Astrocyte (in vitro differentiated cells and primary cell): Measurements from ENCODE around the gene ITPKB. TPM values are rescaled to one million over a fixed set of nuclear protein-coding genes. Genes with fewer than 3 reads are reported as not detected.
"Not testable (repeated sequence)": the region's sequence is repeated elsewhere in the genome, so short reads cannot be mapped to it uniquely, and the experiment has no call there.

Experiments
- DNase-seq: peaks from one replicate; pipeline ENCODE4 v3.0.0-alpha.2; 2010; ENCODE audit warnings: low read depth
- FAIRE-seq: peaks from 2 replicates; lab custom pipeline; 2011; peaks lifted over from hg19 to GRCh38; lab: Jason Lieb, UNC
- H2AFZ ChIP-seq: 2 replicates; pipeline ENCODE4 v1.6.0; 2012; ENCODE audit warnings: low read depth, low read length, inconsistent platforms
- H3K27ac ChIP-seq: 2 replicates; pipeline ENCODE4 v1.5.1; 2011; ENCODE audit warnings: low read depth, low read length, inconsistent platforms
- H3K27me3 ChIP-seq: 2 replicates; pipeline ENCODE4 v1.6.0; 2011; ENCODE audit warnings: low read length, inconsistent platforms; ENCODE audit not compliant: insufficient read depth
- H3K36me3 ChIP-seq: 2 replicates; pipeline ENCODE4 v1.5.1; 2011; ENCODE audit warnings: low read length, inconsistent platforms; ENCODE audit not compliant: insufficient read depth
- H3K4me1 ChIP-seq: 2 replicates; pipeline ENCODE4 v1.5.1; 2011; ENCODE audit warnings: low read length, inconsistent platforms; ENCODE audit not compliant: insufficient read depth
- H3K4me2 ChIP-seq: 2 replicates; pipeline ENCODE4 v1.6.0; 2012; ENCODE audit warnings: low read length, inconsistent platforms
- H3K4me3 ChIP-seq: 2 replicates; pipeline ENCODE4 v1.5.1; 2011; ENCODE audit warnings: low read depth, mild to moderate bottlenecking, low read length, inconsistent platforms; ENCODE audit not compliant: insufficient read depth
- H3K79me2 ChIP-seq: 2 replicates; pipeline ENCODE4 v1.6.0; 2012; ENCODE audit warnings: mild to moderate bottlenecking, low read length, inconsistent platforms; ENCODE audit not compliant: insufficient read depth
- H3K9ac ChIP-seq: 2 replicates; pipeline ENCODE4 v1.6.0; 2012; ENCODE audit warnings: mild to moderate bottlenecking, low read length, inconsistent platforms
- H3K9me3 ChIP-seq: 2 replicates; pipeline ENCODE4 v1.5.1; 2012; ENCODE audit warnings: low read depth, mild to moderate bottlenecking, low read length, inconsistent platforms; ENCODE audit not compliant: insufficient read depth
- H4K20me1 ChIP-seq: 2 replicates; pipeline ENCODE4 v1.6.0; 2012; ENCODE audit warnings: low read length, inconsistent platforms; ENCODE audit not compliant: insufficient read depth
- H3K27ac Mint-ChIP-seq: one replicate; pipeline ENCODE4 v1.8.0; 2021; ENCODE audit warnings: mild to moderate bottlenecking, mixed read lengths; ENCODE audit not compliant: unreplicated experiment
- H3K27me3 Mint-ChIP-seq: one replicate; pipeline ENCODE4 v1.8.0; 2021; ENCODE audit warnings: low read depth, mixed read lengths; ENCODE audit not compliant: unreplicated experiment
- H3K36me3 Mint-ChIP-seq: one replicate; pipeline ENCODE4 v1.8.0; 2021; ENCODE audit warnings: low read depth, mixed read lengths; ENCODE audit not compliant: unreplicated experiment
- H3K4me1 Mint-ChIP-seq: one replicate; pipeline ENCODE4 v1.8.0; 2021; ENCODE audit warnings: low read depth, mixed read lengths; ENCODE audit not compliant: unreplicated experiment
- H3K4me3 Mint-ChIP-seq: one replicate; pipeline ENCODE4 v1.8.0; 2021; ENCODE audit warnings: mild to moderate bottlenecking, moderate library complexity, mixed read lengths; ENCODE audit not compliant: unreplicated experiment
- H3K9me3 Mint-ChIP-seq: one replicate; pipeline ENCODE4 v1.8.0; 2021; ENCODE audit warnings: mild to moderate bottlenecking, mixed read lengths; ENCODE audit not compliant: unreplicated experiment
- EZH2 ChIP-seq: IDR thresholded peaks from 2 replicates; pipeline ENCODE4 v1.6.1; 2012; ENCODE audit warnings: mild to moderate bottlenecking, low read length, inconsistent platforms; ENCODE audit not compliant: insufficient read depth
- total RNA-seq: library from RNA; stranded (reverse); gene quantifications from 2 replicates; pipeline ENCODE4 v1.2.1, GENCODE V29; 2021
- TF ChIP-seq, protein P1 (sequence below): IDR thresholded peaks from 2 replicates; pipeline ENCODE4 v1.5.1; 2011; ENCODE audit warnings: low read depth, mild to moderate bottlenecking, inconsistent platforms, low read length, moderate library complexity; ENCODE audit not compliant: insufficient read depth

The ITPKB gene
- total RNA-seq, 1 donor from 2014 or later, result 10.5 TPM

DNA sequence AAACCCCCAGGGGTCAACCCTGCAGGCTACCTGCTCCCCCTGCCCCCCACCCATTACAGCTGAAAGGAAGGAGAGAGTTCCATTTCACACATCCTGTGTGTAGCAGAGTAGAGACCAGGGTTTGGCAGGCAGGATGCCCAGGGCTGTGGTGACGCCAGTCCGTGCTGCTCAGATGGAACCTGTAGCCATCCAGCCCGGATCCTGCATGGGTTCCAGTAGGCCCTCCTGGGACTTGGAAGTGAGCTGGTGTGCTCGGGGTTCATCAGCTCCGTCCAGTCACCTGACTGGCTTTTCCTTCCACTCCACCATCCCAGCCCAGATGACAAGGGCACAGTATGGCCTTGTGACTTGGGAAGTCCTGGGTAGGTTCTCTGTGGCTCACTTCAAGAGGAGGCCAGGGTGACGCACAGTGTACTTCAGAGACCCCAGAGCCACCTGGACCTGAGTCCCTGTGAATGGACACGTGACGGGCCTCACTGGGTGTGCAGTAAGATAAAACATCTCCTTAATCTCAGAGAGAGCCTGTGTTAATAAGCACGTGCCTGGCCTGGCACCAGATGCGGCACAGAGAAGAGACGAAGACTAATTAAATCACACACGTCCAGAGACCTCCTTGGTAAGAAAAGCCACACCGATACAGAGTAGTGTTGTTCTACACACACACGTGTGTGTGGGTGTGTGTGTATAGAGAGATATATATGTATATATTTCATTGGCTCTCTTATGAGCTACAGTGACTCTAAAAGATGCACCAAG, 16.0 kb downstream of the ITPKB start:
- no peak overlapping the region for H3K4me3 Mint-ChIP-seq
- no peaks in the 10 kb centered on the region for H3K27me3 ChIP-seq
- H3K79me2 ChIP-seq, result peaks cover 8% of the 10 kb centered on the region
- H4K20me1 ChIP-seq, result peaks cover 29% of the 10 kb centered on the region
- no peaks in the 10 kb centered on the region for H3K36me3 ChIP-seq
- no peak overlapping the region for H2AFZ ChIP-seq
- no peak for FAIRE-seq
- no peaks in the 10 kb centered on the region for H3K27me3 Mint-ChIP-seq
- H3K9ac ChIP-seq, result no peak overlapping the region
- peak overlapping the region; percentile 64 for H3K4me2 ChIP-seq
- H3K27ac Mint-ChIP-seq, result no peak overlapping the region
- H3K9me3 ChIP-seq, result no peaks in the 10 kb centered on the region
- peaks cover 24% of the 10 kb centered on the region for H3K4me1 Mint-ChIP-seq
- no peak overlapping the region for H3K4me3 ChIP-seq
- H3K36me3 Mint-ChIP-seq, result peaks cover 3% of the 10 kb centered on the region
- H3K27ac ChIP-seq, result no peak overlapping the region
- TF ChIP-seq, protein P1, sequence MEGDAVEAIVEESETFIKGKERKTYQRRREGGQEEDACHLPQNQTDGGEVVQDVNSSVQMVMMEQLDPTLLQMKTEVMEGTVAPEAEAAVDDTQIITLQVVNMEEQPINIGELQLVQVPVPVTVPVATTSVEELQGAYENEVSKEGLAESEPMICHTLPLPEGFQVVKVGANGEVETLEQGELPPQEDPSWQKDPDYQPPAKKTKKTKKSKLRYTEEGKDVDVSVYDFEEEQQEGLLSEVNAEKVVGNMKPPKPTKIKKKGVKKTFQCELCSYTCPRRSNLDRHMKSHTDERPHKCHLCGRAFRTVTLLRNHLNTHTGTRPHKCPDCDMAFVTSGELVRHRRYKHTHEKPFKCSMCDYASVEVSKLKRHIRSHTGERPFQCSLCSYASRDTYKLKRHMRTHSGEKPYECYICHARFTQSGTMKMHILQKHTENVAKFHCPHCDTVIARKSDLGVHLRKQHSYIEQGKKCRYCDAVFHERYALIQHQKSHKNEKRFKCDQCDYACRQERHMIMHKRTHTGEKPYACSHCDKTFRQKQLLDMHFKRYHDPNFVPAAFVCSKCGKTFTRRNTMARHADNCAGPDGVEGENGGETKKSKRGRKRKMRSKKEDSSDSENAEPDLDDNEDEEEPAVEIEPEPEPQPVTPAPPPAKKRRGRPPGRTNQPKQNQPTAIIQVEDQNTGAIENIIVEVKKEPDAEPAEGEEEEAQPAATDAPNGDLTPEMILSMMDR, result no peak
- no peak for TF ChIP-seq EZH2
- DNase-seq, result no peak
- H3K4me1 ChIP-seq, result peaks cover 4% of the 10 kb centered on the region
- no peaks in the 10 kb centered on the region for H3K9me3 Mint-ChIP-seq

GRCh38 chr1:226722240-226722900, 16.7 kb downstream of the ITPKB start:
- Histone ChIP-seq H2AFZ (no peak overlapping the region), H3K4me1 (peaks cover 7% of the 10 kb centered on the region), H3K79me2 (peaks cover 6% of the 10 kb centered on the region), H3K4me3 (no peak overlapping the region), H3K27me3 (no peaks in the 10 kb centered on the region), H3K9me3 (no peaks in the 10 kb centered on the region), H3K9ac (no peak overlapping the region), H3K36me3 (no peaks in the 10 kb centered on the region), H4K20me1 (peaks cover 29% of the 10 kb centered on the region), H3K4me2 (no peak overlapping the region), H3K27ac (no peak overlapping the region)
- Mint-ChIP-seq H3K27me3 (no peaks in the 10 kb centered on the region), H3K9me3 (no peaks in the 10 kb centered on the region), H3K4me1 (peaks cover 26% of the 10 kb centered on the region), H3K36me3 (no peaks in the 10 kb centered on the region), H3K4me3 (no peak overlapping the region), H3K27ac (no peak overlapping the region)
- FAIRE-seq (no peak), DNase-seq (no peak)
- TF ChIP-seq, protein P1, result no peak
- no peak for TF ChIP-seq EZH2

- not testable (repeated sequence) for H3K27ac Mint-ChIP-seq, H3K27me3 Mint-ChIP-seq, H3K9ac ChIP-seq, H3K36me3 Mint-ChIP-seq, H3K4me3 ChIP-seq, H3K27me3 ChIP-seq, H3K27ac ChIP-seq, H3K9me3 ChIP-seq, H3K4me2 ChIP-seq, H3K79me2 ChIP-seq, H3K36me3 ChIP-seq, DNase-seq, H3K4me3 Mint-ChIP-seq, H2AFZ ChIP-seq, H3K9me3 Mint-ChIP-seq, FAIRE-seq
- H3K4me1 Mint-ChIP-seq, result peaks cover 27% of the 10 kb centered on the region
- Histone ChIP-seq H3K4me1 (peaks cover 12% of the 10 kb centered on the region), H4K20me1 (peaks cover 27% of the 10 kb centered on the region)
Observed at GRCh38 chr1:226720574-226720973, 18.5 kb downstream of the ITPKB start.
